ENCODE measurements around the gene AFAP1L2.

DNA sequence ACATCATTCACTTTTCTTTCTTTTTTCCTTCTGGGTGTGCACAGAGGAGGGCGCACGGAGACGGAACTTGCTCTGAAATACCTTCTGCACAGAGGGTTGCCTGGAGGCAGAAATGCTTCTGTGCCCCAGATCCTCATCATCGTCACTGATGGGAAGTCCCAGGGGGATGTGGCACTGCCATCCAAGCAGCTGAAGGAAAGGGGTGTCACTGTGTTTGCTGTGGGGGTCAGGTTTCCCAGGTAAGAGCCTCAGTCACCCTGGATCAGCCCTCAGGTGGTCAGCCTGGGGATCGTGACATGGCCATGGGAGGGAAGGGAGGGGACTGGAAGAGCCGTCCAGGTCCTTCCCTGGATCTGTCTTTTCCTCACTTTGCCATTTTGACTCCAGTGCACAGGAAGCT lies 131.6 kb downstream of the AFAP1L2 start:
- TF ChIP-seq, protein P1, sequence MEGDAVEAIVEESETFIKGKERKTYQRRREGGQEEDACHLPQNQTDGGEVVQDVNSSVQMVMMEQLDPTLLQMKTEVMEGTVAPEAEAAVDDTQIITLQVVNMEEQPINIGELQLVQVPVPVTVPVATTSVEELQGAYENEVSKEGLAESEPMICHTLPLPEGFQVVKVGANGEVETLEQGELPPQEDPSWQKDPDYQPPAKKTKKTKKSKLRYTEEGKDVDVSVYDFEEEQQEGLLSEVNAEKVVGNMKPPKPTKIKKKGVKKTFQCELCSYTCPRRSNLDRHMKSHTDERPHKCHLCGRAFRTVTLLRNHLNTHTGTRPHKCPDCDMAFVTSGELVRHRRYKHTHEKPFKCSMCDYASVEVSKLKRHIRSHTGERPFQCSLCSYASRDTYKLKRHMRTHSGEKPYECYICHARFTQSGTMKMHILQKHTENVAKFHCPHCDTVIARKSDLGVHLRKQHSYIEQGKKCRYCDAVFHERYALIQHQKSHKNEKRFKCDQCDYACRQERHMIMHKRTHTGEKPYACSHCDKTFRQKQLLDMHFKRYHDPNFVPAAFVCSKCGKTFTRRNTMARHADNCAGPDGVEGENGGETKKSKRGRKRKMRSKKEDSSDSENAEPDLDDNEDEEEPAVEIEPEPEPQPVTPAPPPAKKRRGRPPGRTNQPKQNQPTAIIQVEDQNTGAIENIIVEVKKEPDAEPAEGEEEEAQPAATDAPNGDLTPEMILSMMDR (IDR thresholded peaks at IDR 0.05): no peak
- no peak for TF ChIP-seq POLR2A (IDR thresholded peaks at IDR 0.05)
